ENCODE measurements around the gene KLHL6. TPM values are rescaled to one million over a fixed set of nuclear protein-coding genes. Genes with fewer than 3 reads are reported as not detected.
"Not testable (repeated sequence)": the region's sequence is repeated elsewhere in the genome, so short reads cannot be mapped to it uniquely, and the experiment has no call there.

Gene KLHL6
- total RNA-seq, 2 donors from 2014 or later: 6.6 to 10.2 TPM

DNA sequence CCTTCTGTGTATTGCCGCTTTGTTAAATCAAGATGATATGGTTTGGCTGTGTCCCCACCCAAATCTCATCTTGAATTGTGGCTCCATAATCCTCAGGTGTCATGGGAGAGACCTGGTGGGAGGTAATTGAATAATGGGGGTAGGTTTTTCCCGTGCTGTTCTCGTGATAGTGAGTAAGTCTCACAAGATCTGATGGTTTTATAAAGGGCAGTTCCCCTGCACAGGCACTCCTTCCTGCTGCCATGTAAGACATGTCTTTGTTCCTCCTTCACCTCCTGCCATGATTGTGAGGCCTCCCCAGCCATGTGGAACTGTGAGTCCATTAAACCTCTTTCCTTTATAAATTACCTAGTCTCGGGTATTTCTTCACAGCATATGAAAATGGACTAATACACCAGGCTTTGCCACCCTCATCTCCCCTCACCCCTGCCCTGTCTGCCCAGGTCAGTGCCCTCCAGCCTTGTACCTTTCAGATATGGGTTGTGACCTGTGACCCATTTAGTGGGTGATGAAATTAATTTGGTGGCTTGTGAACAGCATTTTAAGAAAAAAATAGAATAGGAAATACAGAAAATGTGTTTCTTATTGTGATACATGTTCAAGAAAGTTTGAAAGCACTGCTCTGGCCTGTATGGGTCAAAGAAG is 71.0 kb downstream of the KLHL6 start:
- ATAC-seq (ENCODE audit: insufficient number of reproducible peaks, low FRiP score, low read depth) (no peak), DNase-seq (ENCODE audit: low spot score) (no peak)
- H3K27ac ChIP-seq: no peak overlapping the region
- H3K9me3 ChIP-seq: no peaks in the 10 kb centered on the region
- H3K4me3 ChIP-seq: no peak overlapping the region
- TF ChIP-seq, protein P1, sequence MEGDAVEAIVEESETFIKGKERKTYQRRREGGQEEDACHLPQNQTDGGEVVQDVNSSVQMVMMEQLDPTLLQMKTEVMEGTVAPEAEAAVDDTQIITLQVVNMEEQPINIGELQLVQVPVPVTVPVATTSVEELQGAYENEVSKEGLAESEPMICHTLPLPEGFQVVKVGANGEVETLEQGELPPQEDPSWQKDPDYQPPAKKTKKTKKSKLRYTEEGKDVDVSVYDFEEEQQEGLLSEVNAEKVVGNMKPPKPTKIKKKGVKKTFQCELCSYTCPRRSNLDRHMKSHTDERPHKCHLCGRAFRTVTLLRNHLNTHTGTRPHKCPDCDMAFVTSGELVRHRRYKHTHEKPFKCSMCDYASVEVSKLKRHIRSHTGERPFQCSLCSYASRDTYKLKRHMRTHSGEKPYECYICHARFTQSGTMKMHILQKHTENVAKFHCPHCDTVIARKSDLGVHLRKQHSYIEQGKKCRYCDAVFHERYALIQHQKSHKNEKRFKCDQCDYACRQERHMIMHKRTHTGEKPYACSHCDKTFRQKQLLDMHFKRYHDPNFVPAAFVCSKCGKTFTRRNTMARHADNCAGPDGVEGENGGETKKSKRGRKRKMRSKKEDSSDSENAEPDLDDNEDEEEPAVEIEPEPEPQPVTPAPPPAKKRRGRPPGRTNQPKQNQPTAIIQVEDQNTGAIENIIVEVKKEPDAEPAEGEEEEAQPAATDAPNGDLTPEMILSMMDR (IDR thresholded peaks at IDR 0.05): no peak
- no peaks in the 10 kb centered on the region for H3K27me3 ChIP-seq (replicated peaks; ENCODE audit: insufficient read depth)
- H3K4me1 ChIP-seq (ENCODE audit: control insufficient read depth in 1 of 2, low read depth in 2 of 2): peaks cover 0 to 5% of the 10 kb centered on the region in 2 donors
- no peaks in the 10 kb centered on the region for H3K36me3 ChIP-seq

DNA sequence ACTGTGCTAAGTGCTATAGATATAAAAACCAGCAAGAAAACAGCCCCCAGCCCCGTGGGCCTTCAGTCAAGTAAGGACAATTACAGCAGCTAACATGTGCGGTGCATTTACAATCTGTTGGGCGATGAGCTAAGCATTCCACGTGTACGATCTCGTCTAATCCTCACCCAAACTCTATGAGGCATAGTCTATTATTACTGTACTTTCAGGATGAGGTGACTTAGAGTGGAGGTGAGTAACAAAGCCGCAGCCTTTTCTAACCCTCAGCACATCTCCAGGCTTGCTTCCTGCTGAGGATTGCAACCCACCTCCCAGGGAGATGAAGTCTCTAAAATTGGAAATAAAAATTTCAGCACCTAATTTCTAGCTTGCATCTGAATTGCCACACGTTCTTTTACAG is 73.9 kb downstream of the KLHL6 start:
- Histone ChIP-seq H3K4me3 (no peak overlapping the region), H3K27me3 (replicated peaks; ENCODE audit: insufficient read depth) (no peaks in the 10 kb centered on the region), H3K9me3 (no peaks in the 10 kb centered on the region), H3K36me3 (no peaks in the 10 kb centered on the region), H3K4me1 (ENCODE audit: control insufficient read depth in 1 of 2, low read depth in 2 of 2) (no peaks in the 10 kb centered on the region), H3K27ac (no peak overlapping the region)
- no peak for DNase-seq (ENCODE audit: low spot score)
- no peak for ATAC-seq (ENCODE audit: insufficient number of reproducible peaks, low FRiP score, low read depth)
- TF ChIP-seq, protein P1 (IDR thresholded peaks at IDR 0.05): no peak

DNA sequence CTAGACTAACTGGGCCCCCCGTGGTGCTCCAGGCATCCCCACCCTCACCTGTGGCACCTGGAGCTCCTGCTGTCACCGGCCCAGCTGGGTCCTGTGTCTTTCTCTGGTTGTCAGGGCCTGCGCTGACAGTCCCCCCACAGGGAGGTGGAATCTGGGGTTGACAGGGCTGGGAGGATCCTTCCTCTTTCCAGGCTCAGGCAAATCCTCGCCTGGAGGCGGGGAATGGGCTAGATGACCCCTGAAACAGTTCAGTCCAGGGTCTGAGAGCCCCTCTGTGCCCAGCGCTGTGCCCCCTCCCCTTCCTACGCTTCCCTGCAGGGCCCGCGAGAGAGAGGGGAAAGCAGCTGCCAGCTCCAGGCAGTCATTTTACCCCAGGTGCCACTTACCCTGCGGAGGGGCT is 77.0 kb downstream of the KLHL6 start:
- no peak overlapping the region for H3K27ac ChIP-seq
- DNase-seq (ENCODE audit: low spot score) (no peak), ATAC-seq (ENCODE audit: insufficient number of reproducible peaks, low FRiP score, low read depth) (no peak)
- TF ChIP-seq, protein P1 (IDR thresholded peaks at IDR 0.05): no peak
- H3K9me3 ChIP-seq: no peaks in the 10 kb centered on the region
- H3K36me3 ChIP-seq: no peaks in the 10 kb centered on the region
- no peak overlapping the region for H3K4me3 ChIP-seq
- no peaks in the 10 kb centered on the region for H3K4me1 ChIP-seq (ENCODE audit: control insufficient read depth in 1 of 2, low read depth in 2 of 2)
- no peaks in the 10 kb centered on the region for H3K27me3 ChIP-seq (replicated peaks; ENCODE audit: insufficient read depth)

DNA sequence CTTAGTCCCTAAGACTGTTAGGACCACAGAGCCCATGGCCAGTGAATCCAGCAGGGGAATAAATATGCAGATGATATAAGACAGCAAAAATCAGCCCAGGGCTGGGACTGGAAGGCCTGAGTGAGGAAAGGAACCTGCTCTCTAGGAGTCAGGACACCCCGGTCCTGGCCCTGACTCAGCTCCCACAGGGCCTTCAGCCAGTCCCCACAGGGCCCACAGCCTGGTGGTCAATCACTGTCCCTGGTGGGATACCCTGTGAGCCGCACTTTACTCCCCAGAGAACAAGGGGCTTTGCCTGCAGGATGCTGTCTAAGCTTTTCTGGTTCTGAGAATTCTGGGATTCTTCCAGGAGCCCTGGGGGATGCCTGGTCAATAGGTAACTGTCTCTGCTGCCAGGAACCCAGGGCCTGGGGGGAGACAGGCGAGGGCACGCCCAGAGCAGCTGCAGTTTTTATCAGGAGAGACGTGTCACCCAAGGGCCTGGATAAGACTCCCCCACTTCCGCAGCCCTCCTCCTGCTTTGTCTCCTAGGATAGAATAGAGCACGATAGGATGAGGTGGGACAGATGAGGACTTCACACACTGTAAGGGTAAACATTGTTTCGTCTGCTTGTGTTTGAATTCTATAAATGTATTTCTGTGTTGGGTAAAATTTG is 77.6 kb downstream of the KLHL6 start:
- Histone ChIP-seq H3K9me3 (no peaks in the 10 kb centered on the region), H3K4me3 (no peak overlapping the region), H3K4me1 (ENCODE audit: control insufficient read depth in 1 of 2, low read depth in 2 of 2) (no peaks in the 10 kb centered on the region), H3K36me3 (no peaks in the 10 kb centered on the region), H3K27me3 (replicated peaks; ENCODE audit: insufficient read depth) (no peaks in the 10 kb centered on the region), H3K27ac (no peak overlapping the region)
- DNase-seq (ENCODE audit: low spot score) (no peak), ATAC-seq (ENCODE audit: insufficient number of reproducible peaks, low FRiP score, low read depth) (no peak)
- TF ChIP-seq, protein P1 (IDR thresholded peaks at IDR 0.05): no peak

DNA sequence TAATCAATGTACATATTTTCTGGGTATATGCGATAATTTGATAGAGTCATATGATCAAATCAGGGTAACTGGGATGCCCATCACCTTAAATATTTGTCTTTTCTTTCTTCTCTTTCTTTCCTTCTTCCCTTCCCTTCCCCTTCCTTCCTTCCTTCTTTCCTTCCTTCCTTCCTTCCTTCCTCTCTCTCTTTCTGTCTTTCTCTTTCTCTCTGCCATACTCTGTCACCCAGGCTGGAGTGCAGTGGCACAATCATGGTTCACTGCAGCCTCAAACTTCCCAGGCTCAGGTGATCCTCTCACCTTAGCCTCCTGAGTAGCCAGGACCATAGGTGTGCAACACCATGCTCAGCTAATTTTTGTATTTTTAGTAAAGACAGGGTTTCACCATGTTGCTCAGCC is 79.7 kb downstream of the KLHL6 start:
- ATAC-seq (ENCODE audit: insufficient number of reproducible peaks, low FRiP score, low read depth); H3K9me3 ChIP-seq; H3K36me3 ChIP-seq; H3K4me1 ChIP-seq (ENCODE audit: control insufficient read depth in 1 of 2, low read depth in 2 of 2); H3K4me3 ChIP-seq; DNase-seq (ENCODE audit: low spot score); H3K27me3 ChIP-seq (replicated peaks; ENCODE audit: insufficient read depth); H3K27ac ChIP-seq: not testable (repeated sequence)

Measured in thoracic aorta (tissue), 2 donors.